PC-3 (cell line): ENCODE measurements around the gene IL1RAP.

Experiments used
- EZH2phosphoT487 ChIP-seq: fragments of 300-600 bp; sonication (generic); IDR thresholded peaks from 2 replicates; pipeline ENCODE4 v1.6.1; 2018; ENCODE audit warnings: mild to moderate bottlenecking, antibody characterized with exemption, low read length, borderline replicate concordance
- TF ChIP-seq, protein P1 (sequence below): fragments of 300-600 bp; sonication (generic); conservative IDR thresholded peaks from 2 replicates; pipeline ENCODE4 v1.5.1; 2017; ENCODE audit warnings: antibody characterized with exemption, low read depth, mild to moderate bottlenecking, low read length

DNA sequence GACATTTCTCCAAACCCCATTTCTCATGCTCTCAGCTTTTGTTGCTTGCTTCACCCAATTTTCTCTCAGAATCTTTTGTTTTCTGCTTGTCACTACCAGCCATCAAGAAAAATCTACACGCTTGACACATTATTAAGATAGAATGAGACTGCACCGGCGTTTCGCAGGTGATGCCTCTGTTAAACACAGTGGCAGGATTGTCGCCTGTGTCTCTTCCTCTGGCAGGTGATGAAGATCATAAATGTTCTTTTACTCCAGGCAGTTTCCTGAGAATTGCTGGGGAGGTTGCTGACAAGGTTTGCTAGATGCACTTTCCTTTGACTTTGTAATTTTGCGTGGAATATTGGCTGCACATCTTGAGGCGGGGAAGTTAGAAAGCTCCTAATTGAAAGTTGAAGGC lies 75.4 kb downstream of the IL1RAP start:
- TF ChIP-seq, protein P1, sequence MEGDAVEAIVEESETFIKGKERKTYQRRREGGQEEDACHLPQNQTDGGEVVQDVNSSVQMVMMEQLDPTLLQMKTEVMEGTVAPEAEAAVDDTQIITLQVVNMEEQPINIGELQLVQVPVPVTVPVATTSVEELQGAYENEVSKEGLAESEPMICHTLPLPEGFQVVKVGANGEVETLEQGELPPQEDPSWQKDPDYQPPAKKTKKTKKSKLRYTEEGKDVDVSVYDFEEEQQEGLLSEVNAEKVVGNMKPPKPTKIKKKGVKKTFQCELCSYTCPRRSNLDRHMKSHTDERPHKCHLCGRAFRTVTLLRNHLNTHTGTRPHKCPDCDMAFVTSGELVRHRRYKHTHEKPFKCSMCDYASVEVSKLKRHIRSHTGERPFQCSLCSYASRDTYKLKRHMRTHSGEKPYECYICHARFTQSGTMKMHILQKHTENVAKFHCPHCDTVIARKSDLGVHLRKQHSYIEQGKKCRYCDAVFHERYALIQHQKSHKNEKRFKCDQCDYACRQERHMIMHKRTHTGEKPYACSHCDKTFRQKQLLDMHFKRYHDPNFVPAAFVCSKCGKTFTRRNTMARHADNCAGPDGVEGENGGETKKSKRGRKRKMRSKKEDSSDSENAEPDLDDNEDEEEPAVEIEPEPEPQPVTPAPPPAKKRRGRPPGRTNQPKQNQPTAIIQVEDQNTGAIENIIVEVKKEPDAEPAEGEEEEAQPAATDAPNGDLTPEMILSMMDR, result no peak
- TF ChIP-seq EZH2phosphoT487, result no peak
